Neural progenitor cell (in vitro differentiated cells): Measurements from ENCODE around the gene PKHD1. TPM values are rescaled to one million over a fixed set of nuclear protein-coding genes. Genes with fewer than 3 reads are reported as not detected.

Source experiments
- DNase-seq: peaks from one replicate; pipeline ENCODE4 v3.0.0-alpha.2; 2016; ENCODE audit warnings: low spot score
- H2AFZ ChIP-seq: fragments of 200-600 bp; sonication (generic); replicated peaks from 2 replicates; pipeline ENCODE4 v1.6.1; 2016; ENCODE audit warnings: antibody characterized with exemption
- H3F3A ChIP-seq: fragments of 200-600 bp; sonication (generic); 2 replicates; pipeline ENCODE4 v1.6.1; 2016; ENCODE audit warnings: antibody characterized with exemption, low read depth
- H3K27ac ChIP-seq: fragments of 200-600 bp; sonication (generic); 2 replicates; pipeline ENCODE4 v1.5.1; 2016; ENCODE audit warnings: mild to moderate bottlenecking
- H3K27me3 ChIP-seq: fragments of 200-600 bp; sonication (generic); 2 replicates; pipeline ENCODE4 v1.6.1; 2016; ENCODE audit warnings: mild to moderate bottlenecking, moderate library complexity
- H3K36me3 ChIP-seq: fragments of 200-600 bp; sonication (generic); 2 replicates; pipeline ENCODE4 v1.5.1; 2016
- H3K4me1 ChIP-seq: fragments of 200-600 bp; sonication (generic); 2 replicates; pipeline ENCODE4 v1.6.1; 2016; ENCODE audit warnings: mixed run types
- H3K4me2 ChIP-seq: fragments of 200-600 bp; sonication (generic); 2 replicates; pipeline ENCODE4 v1.6.1; 2016
- H3K4me3 ChIP-seq: fragments of 200-600 bp; sonication (generic); 2 replicates; pipeline ENCODE4 v1.5.1; 2016
- H3K79me2 ChIP-seq: fragments of 200-600 bp; sonication (generic); 2 replicates; pipeline ENCODE4 v1.6.1; 2016; ENCODE audit warnings: low read depth
- H3K9ac ChIP-seq: fragments of 200-600 bp; sonication (generic); 2 replicates; pipeline ENCODE4 v1.6.1; 2016
- H3K9me3 ChIP-seq: fragments of 200-600 bp; sonication (generic); 2 replicates; pipeline ENCODE4 v1.5.1; 2016; ENCODE audit warnings: low read depth
- H4K20me1 ChIP-seq: fragments of 200-600 bp; sonication (generic); 2 replicates; pipeline ENCODE4 v1.6.1; 2016; ENCODE audit warnings: low read depth
- H3K27ac Mint-ChIP-seq: 3 replicates; pipeline ENCODE4 v1.8.0; 2021; ENCODE audit warnings: mixed read lengths
- H3K27me3 Mint-ChIP-seq: 2 replicates; pipeline ENCODE4 v1.8.0; 2022; ENCODE audit warnings: low read depth, mild to moderate bottlenecking, inconsistent platforms, moderate library complexity, mixed read lengths; ENCODE audit not compliant: insufficient read depth
- H3K36me3 Mint-ChIP-seq: 3 replicates; pipeline ENCODE4 v1.8.0; 2021; ENCODE audit warnings: mixed read lengths
- H3K4me1 Mint-ChIP-seq: 3 replicates; pipeline ENCODE4 v1.8.0; 2021; ENCODE audit warnings: mixed read lengths
- H3K4me3 Mint-ChIP-seq: 3 replicates; pipeline ENCODE4 v1.8.0; 2021; ENCODE audit warnings: mild to moderate bottlenecking, moderate library complexity, mixed read lengths
- H3K9me3 Mint-ChIP-seq: 3 replicates; pipeline ENCODE4 v1.8.0; 2020; ENCODE audit warnings: mixed read lengths
- CTCF ChIP-seq: fragments of 200-600 bp; sonication (generic); IDR thresholded peaks from 2 replicates; pipeline ENCODE4 v1.5.1; 2017; ENCODE audit warnings: antibody characterized with exemption, mild to moderate bottlenecking
- EZH2 ChIP-seq: fragments of 200-600 bp; sonication (generic); IDR thresholded peaks from 2 replicates; pipeline ENCODE4 v1.6.1; 2017; ENCODE audit warnings: antibody characterized with exemption, mild to moderate bottlenecking, moderate library complexity
- EZH2phosphoT487 ChIP-seq: fragments of 200-600 bp; sonication (generic); IDR thresholded peaks from 2 replicates; pipeline ENCODE4 v1.6.1; 2017; ENCODE audit warnings: antibody characterized with exemption
- total RNA-seq: library from RNA; depleted of rRNA; stranded (reverse); fragments of >200 nt; gene quantifications from 2 replicates; pipeline ENCODE4 v1.2.3, GENCODE V29; 2015; ENCODE audit warnings: low replicate concordance

The PKHD1 gene
- total RNA-seq, 1 donor from 2014 or later, result 0.04 TPM

GRCh38 chr6:52063584-52064344 is 23.6 kb downstream of the PKHD1 start:
- Histone ChIP-seq H3K4me1 (peaks cover 8% of the 10 kb centered on the region), H4K20me1 (no peaks in the 10 kb centered on the region), H3K36me3 (no peaks in the 10 kb centered on the region), H3K79me2 (no peaks in the 10 kb centered on the region), H3K9me3 (no peaks in the 10 kb centered on the region), H3K27me3 (no peaks in the 10 kb centered on the region), H3K9ac (no peak overlapping the region), H2AFZ (peak overlapping the region; percentile 80), H3K4me3 (no peak overlapping the region), H3K27ac (no peak overlapping the region), H3F3A (no peaks in the 10 kb centered on the region), H3K4me2 (peak overlapping the region; percentile 36)
- Mint-ChIP-seq H3K36me3 (no peaks in the 10 kb centered on the region), H3K27me3 (no peaks in the 10 kb centered on the region), H3K9me3 (no peaks in the 10 kb centered on the region), H3K27ac (peak overlapping the region; percentile 85), H3K4me3 (peak overlapping the region; percentile 15), H3K4me1 (peaks cover 12% of the 10 kb centered on the region)
- TF ChIP-seq EZH2phosphoT487 (no peak), CTCF (peak; percentile 64), EZH2 (no peak)
- DNase-seq, result peak; percentile 67

- Histone ChIP-seq H3K79me2 (no peaks in the 10 kb centered on the region), H3K27ac (no peak overlapping the region), H3F3A (no peaks in the 10 kb centered on the region), H3K4me1 (peaks cover 8% of the 10 kb centered on the region), H3K4me3 (no peak overlapping the region), H3K9ac (no peak overlapping the region), H3K4me2 (no peak overlapping the region), H3K36me3 (no peaks in the 10 kb centered on the region), H2AFZ (no peak overlapping the region), H3K9me3 (no peaks in the 10 kb centered on the region), H4K20me1 (no peaks in the 10 kb centered on the region), H3K27me3 (no peaks in the 10 kb centered on the region)
- Mint-ChIP-seq H3K36me3 (no peaks in the 10 kb centered on the region), H3K4me1 (peaks cover 15% of the 10 kb centered on the region), H3K4me3 (no peak overlapping the region), H3K9me3 (no peaks in the 10 kb centered on the region), H3K27ac (no peak overlapping the region), H3K27me3 (no peaks in the 10 kb centered on the region)
- no peak for DNase-seq
- TF ChIP-seq EZH2phosphoT487 (no peak), EZH2 (no peak), CTCF (no peak)
These were observed 25.9 kb downstream of the PKHD1 start for GRCh38 chr6:52061481-52061880.

- Histone ChIP-seq H3K27me3 (no peaks in the 10 kb centered on the region), H3K4me3 (no peak overlapping the region), H3K9ac (no peak overlapping the region), H3K27ac (no peak overlapping the region), H4K20me1 (no peaks in the 10 kb centered on the region), H3F3A (no peaks in the 10 kb centered on the region), H2AFZ (no peak overlapping the region), H3K36me3 (no peaks in the 10 kb centered on the region), H3K4me2 (no peak overlapping the region), H3K9me3 (no peaks in the 10 kb centered on the region), H3K4me1 (peaks cover 8% of the 10 kb centered on the region), H3K79me2 (no peaks in the 10 kb centered on the region)
- H3K9me3 Mint-ChIP-seq, result no peaks in the 10 kb centered on the region
- H3K27me3 Mint-ChIP-seq, result no peaks in the 10 kb centered on the region
- H3K4me1 Mint-ChIP-seq, result peaks cover 18% of the 10 kb centered on the region
- TF ChIP-seq EZH2, result no peak
- TF ChIP-seq CTCF, result no peak
- TF ChIP-seq EZH2phosphoT487, result no peak
- H3K4me3 Mint-ChIP-seq, result no peak overlapping the region
- H3K27ac Mint-ChIP-seq, result no peak overlapping the region
- no peaks in the 10 kb centered on the region for H3K36me3 Mint-ChIP-seq
- no peak for DNase-seq
These were observed 27.6 kb downstream of the PKHD1 start for GRCh38 chr6:52059821-52060220.
